Measurements from ENCODE around the gene FAM83G.

GRCh38 chr17:18932360-18933055 lies 72.1 kb downstream of the FAM83G start:
- no peak for TF ChIP-seq CTCF (IDR thresholded peaks at IDR 0.05)
- TF ChIP-seq POLR2A (IDR thresholded peaks at IDR 0.05): no peak

Measured in testis (tissue), 2 donors.